ENCODE results near the gene TEAD3.

TEAD3 gene

DNA sequence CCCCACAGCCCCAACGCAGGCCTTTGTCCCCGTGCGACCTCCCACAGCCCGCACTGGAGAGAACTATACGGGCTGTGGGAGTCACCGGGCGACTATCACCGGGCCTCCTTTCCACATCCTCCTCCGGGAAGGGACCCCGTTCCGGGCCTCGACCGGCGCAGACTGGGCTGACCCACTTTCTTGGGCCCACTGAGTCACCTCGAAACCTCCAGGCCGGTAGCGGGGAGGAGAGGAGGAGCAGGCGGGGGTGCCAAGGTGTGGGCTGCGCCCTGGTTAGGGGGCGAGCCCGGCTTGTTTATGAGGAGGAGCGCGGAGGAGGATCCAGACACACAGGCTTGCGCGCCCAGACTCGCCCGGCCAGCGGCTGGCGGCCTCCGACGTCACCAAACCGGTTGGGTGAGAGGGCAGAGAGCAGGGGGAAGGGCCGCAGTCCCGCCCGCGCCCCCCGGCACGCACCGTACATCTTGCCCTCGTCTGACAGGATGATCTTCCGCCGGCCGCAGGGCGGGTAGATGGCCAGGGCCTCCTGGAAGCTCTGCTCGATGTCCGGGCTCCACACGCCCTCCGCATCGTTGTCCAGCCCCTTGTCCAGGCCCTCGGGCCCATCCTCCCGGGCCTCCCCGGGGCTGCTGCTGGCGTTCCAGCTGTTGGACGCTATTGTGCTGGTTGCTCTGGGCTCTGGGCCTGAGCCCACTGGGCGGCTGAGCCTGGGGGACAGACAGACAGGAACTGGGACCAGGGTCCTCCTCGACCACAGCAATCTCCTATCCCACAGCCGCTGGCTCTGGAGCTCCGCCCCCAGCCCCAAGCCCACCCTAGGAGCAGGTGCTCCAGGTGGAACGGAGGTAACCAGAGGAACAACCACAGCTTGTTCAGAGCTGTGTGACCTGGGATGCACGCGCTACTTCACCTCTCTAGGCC, 10.6 kb downstream of the TEAD3 start:
- H3K9ac ChIP-seq: no peak overlapping the region
- no peak overlapping the region for H3K27ac ChIP-seq
- H3K36me3 ChIP-seq (ENCODE audit: insufficient read depth): no peaks in the 10 kb centered on the region
- no peak overlapping the region for H3K4me3 ChIP-seq (IDR thresholded peaks at IDR 0.05; ENCODE audit: insufficient read depth, low read depth, low read length)
- no peaks in the 10 kb centered on the region for H3K79me2 ChIP-seq (ENCODE audit: insufficient read depth, low read depth)
- H2AFZ ChIP-seq (ENCODE audit: low read depth): no peak overlapping the region
- no peak overlapping the region for H3K4me2 ChIP-seq
- H3K27me3 ChIP-seq (ENCODE audit: insufficient read depth, low read depth): no peaks in the 10 kb centered on the region
- TF ChIP-seq, protein P1, sequence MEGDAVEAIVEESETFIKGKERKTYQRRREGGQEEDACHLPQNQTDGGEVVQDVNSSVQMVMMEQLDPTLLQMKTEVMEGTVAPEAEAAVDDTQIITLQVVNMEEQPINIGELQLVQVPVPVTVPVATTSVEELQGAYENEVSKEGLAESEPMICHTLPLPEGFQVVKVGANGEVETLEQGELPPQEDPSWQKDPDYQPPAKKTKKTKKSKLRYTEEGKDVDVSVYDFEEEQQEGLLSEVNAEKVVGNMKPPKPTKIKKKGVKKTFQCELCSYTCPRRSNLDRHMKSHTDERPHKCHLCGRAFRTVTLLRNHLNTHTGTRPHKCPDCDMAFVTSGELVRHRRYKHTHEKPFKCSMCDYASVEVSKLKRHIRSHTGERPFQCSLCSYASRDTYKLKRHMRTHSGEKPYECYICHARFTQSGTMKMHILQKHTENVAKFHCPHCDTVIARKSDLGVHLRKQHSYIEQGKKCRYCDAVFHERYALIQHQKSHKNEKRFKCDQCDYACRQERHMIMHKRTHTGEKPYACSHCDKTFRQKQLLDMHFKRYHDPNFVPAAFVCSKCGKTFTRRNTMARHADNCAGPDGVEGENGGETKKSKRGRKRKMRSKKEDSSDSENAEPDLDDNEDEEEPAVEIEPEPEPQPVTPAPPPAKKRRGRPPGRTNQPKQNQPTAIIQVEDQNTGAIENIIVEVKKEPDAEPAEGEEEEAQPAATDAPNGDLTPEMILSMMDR (conservative IDR thresholded peaks at IDR 0.05; ENCODE audit: low read depth, low read length): no peak
- no peaks in the 10 kb centered on the region for H3K4me1 ChIP-seq (ENCODE audit: low read depth, poor library complexity, severe bottlenecking)
- H4K20me1 ChIP-seq (ENCODE audit: insufficient read depth): no peaks in the 10 kb centered on the region

DNA sequence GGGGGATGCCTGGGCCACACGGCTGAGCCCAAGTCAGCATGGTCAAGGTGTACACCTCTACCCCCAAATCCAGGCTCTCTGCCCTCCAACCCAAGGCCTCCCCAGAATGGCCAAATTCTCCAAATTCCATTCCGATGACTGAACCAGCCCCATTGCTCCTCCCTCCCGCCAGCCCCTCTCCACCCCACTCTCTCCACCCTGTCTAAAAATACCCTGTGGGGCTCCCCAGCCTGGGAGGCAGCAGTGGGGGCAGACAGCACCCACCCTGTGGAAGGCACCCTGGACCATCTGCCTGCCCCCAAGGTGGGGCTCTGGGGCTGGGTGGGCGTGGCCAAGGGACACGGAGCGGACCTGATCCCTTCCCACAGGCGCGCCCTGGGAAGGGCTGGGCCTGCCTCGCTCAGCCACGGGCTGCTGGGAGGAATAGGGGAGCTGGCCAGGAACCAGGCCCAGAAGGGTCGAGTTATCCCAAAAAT, 11.4 kb downstream of the TEAD3 start:
- H3K4me1 ChIP-seq (ENCODE audit: low read depth, poor library complexity, severe bottlenecking): no peaks in the 10 kb centered on the region
- no peaks in the 10 kb centered on the region for H4K20me1 ChIP-seq (ENCODE audit: insufficient read depth)
- no peak overlapping the region for H3K9ac ChIP-seq
- H3K79me2 ChIP-seq (ENCODE audit: insufficient read depth, low read depth): no peaks in the 10 kb centered on the region
- no peak overlapping the region for H3K4me2 ChIP-seq
- no peak overlapping the region for H2AFZ ChIP-seq (ENCODE audit: low read depth)
- H3K36me3 ChIP-seq (ENCODE audit: insufficient read depth): no peaks in the 10 kb centered on the region
- H3K4me3 ChIP-seq (IDR thresholded peaks at IDR 0.05; ENCODE audit: insufficient read depth, low read depth, low read length): no peak overlapping the region
- H3K27ac ChIP-seq: no peak overlapping the region
- TF ChIP-seq, protein P1 (conservative IDR thresholded peaks at IDR 0.05; ENCODE audit: low read depth, low read length): no peak
- no peaks in the 10 kb centered on the region for H3K27me3 ChIP-seq (ENCODE audit: insufficient read depth, low read depth)

DNA sequence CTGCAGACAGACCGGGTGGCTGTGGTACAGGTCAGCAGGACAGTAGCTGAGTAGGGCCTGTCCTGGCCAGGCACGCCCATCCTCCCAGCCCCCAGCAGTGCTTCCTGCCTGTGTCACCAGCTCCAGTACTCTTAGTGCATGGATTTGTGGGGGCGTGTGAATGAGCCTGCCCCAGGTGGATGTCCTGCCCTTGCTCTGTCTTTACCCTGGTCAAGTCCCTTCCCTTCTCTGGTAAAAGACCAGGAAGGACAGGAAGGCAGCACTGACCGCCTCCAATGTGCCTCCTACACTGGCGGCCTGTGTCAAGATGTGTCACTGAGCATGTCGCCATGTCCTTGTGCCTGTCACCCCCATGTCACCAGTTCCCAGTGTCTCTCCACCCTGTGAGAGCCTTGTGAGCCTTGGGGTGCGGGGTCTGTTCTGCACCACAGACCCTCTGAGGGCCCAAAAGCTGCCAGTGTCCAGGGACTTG, 11.9 kb downstream of the TEAD3 start:
- no peak overlapping the region for H3K27ac ChIP-seq
- no peaks in the 10 kb centered on the region for H3K36me3 ChIP-seq (ENCODE audit: insufficient read depth)
- no peaks in the 10 kb centered on the region for H3K4me1 ChIP-seq (ENCODE audit: low read depth, poor library complexity, severe bottlenecking)
- H3K79me2 ChIP-seq (ENCODE audit: insufficient read depth, low read depth): no peaks in the 10 kb centered on the region
- no peaks in the 10 kb centered on the region for H4K20me1 ChIP-seq (ENCODE audit: insufficient read depth)
- H3K4me3 ChIP-seq (IDR thresholded peaks at IDR 0.05; ENCODE audit: insufficient read depth, low read depth, low read length): no peak overlapping the region
- H3K9ac ChIP-seq: no peak overlapping the region
- H2AFZ ChIP-seq (ENCODE audit: low read depth): no peak overlapping the region
- TF ChIP-seq, protein P1 (conservative IDR thresholded peaks at IDR 0.05; ENCODE audit: low read depth, low read length): no peak
- no peak overlapping the region for H3K4me2 ChIP-seq
- no peaks in the 10 kb centered on the region for H3K27me3 ChIP-seq (ENCODE audit: insufficient read depth, low read depth)

- no peaks in the 10 kb centered on the region for H3K79me2 ChIP-seq (ENCODE audit: insufficient read depth, low read depth)
- no peaks in the 10 kb centered on the region for H3K27me3 ChIP-seq (ENCODE audit: insufficient read depth, low read depth)
- H3K4me1 ChIP-seq (ENCODE audit: low read depth, poor library complexity, severe bottlenecking): no peaks in the 10 kb centered on the region
- H3K9ac ChIP-seq: no peak overlapping the region
- H3K27ac ChIP-seq: no peak overlapping the region
- no peak overlapping the region for H3K4me2 ChIP-seq
- TF ChIP-seq, protein P1 (conservative IDR thresholded peaks at IDR 0.05; ENCODE audit: low read depth, low read length): no peak
- no peaks in the 10 kb centered on the region for H4K20me1 ChIP-seq (ENCODE audit: insufficient read depth)
- H3K36me3 ChIP-seq (ENCODE audit: insufficient read depth): no peaks in the 10 kb centered on the region
- no peak overlapping the region for H3K4me3 ChIP-seq (IDR thresholded peaks at IDR 0.05; ENCODE audit: insufficient read depth, low read depth, low read length)
- H2AFZ ChIP-seq (ENCODE audit: low read depth): no peak overlapping the region
Measured at GRCh38 chr6:35483893-35484645, 12.8 kb downstream of the TEAD3 start.

Data from KMS-11 (cell line).